HCT116 (cell line): ENCODE data around the gene NFASC.

Source experiments
- EZH2 ChIP-seq: fragments of 200-600 bp; sonication (generic); IDR thresholded peaks from 2 replicates; pipeline ENCODE4 v1.6.1; 2017; ENCODE audit warnings: antibody characterized with exemption, mixed run types
- YY1 ChIP-seq: IDR thresholded peaks from 2 replicates; pipeline ENCODE4 v1.6.1; 2011; ENCODE audit warnings: low read length, low read depth, moderate library complexity, mild to moderate bottlenecking; ENCODE audit not compliant: insufficient replicate concordance; ENCODE audit errors: extremely low read depth

- TF ChIP-seq YY1 (no peak), EZH2 (no peak)
These were observed 166.9 kb downstream of the NFASC start for GRCh38 chr1:205037539-205037938.
